ENCODE measurements around the gene GOLGA6L1. TPM values are rescaled to one million over a fixed set of nuclear protein-coding genes. Genes with fewer than 3 reads are reported as not detected.
"Not testable (repeated sequence)": the region's sequence is repeated elsewhere in the genome, so short reads cannot be mapped to it uniquely, and the experiment has no call there.

GOLGA6L1 gene, protein sequence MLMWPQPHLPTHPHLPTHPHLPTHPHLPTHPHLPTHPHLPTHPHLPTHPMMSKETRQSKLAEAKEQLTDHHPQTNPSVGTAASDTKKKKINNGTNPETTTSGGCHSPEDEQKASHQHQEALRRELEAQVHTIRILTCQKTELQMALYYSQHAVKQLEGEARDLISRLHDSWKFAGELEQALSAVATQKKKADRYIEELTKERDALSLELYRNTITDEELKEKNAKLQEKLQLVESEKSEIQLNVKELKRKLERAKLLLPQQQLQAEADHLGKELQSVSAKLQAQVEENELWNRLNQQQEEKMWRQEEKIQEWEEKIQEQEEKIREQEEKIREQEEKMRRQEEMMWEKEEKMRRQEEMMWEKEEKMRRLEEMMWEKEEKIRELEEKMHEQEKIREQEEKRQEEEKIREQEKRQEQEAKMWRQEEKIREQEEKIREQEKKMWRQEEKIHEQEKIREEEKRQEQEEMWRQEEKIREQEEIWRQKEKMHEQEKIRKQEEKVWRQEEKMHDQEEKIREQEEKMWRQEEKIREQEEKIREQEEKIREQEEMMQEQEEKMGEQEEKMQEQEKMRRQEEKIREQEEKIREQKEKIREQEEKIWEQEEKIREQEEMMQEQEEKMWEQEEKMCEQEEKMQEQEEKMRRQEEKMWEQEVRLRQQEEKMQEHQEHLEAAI
- not detected for polyA plus RNA-seq

GRCh38 chr15:23136722-23137121 is at the start of gene GOLGA6L1:
Gene GOLGA6L1 (minus strand): TSS chr15:23136822. CDS start chr15:23136731, 91 bp downstream.
- WGBS, 3 donors = no CpG with 5 or more reads among the region's 7 CpGs
- H3K27ac ChIP-seq (ENCODE audit: low read depth, low read length) = not testable (repeated sequence)

- WGBS, 3 donors = 84 to 88% (median 84%) methylated on average over 9 to 11 of the region's 11 CpGs
- not testable (repeated sequence) for H3K27ac ChIP-seq (ENCODE audit: low read depth, low read length)
These were observed 44.6 kb upstream of the GOLGA6L1 start for GRCh38 chr15:23181201-23181600.

DNA sequence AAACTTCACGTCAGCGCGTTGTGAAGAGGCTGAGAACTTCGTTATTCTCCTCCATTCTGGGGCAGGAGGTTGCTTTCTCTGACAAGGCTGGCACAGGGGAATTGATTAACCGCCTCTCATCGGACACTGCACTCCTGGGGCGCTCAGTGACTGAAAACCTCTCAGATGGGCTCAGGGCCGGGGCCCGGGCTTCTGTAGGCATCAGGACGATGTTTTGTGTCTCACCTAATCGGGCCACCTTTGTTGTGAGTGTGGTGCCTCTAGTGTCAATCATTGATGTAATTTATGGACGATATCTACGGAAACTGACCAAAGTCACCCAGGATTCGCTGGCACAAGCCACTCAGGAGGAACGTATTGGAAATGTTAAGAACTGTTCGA is 43.9 kb upstream of the GOLGA6L1 start:
- WGBS, 3 donors = 81 to 87% (median 86%) methylated on average over 15 to 16 of the region's 16 CpGs
- H3K27ac ChIP-seq (ENCODE audit: low read depth, low read length) = not testable (repeated sequence)

DNA sequence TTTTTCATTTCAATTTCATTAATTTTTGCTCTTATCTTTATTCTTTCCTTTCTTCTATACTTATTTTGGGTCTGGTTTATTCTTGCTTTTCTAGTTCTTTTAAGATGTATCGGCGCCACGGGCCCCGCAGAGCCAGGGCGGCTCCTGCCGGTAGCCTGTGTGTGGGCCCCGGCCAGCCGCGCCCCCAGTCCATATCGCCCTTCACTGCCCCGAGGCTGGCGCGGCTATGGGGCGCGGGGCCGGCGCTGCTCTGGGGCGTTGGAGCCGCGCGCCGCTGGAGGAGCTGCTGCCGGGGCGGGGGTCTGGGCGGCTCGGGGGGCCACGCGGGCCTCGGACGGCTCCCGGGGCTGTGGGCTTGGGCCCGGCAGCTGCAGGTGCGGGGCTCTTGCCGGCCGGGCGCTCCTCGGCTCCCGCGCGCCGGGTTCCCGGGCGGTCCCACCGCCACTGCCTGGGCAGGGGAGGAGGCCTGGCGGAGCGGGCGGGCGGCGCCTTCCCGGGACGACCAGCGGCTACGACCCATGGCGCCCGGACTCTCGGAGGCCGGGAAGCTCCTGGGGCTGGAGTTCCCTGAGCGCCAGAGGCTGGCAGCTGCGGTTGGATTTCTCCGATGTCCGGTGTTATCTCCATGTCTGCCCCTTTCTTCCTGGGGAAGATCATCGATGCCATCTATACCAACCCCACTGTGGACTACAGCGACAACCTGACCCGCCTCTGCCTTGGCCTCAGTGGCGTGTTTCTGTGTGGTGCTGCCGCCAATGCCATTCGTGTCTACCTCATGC is 43.3 kb upstream of the GOLGA6L1 start:
- H3K27ac ChIP-seq (ENCODE audit: low read depth, low read length) = not testable (repeated sequence)
- WGBS, 3 donors = 14 to 19% (median 17%) methylated on average over 47 to 52 of the region's 67 CpGs

GRCh38 chr15:23176683-23177082 is 40.1 kb upstream of the GOLGA6L1 start:
- H3K27ac ChIP-seq (ENCODE audit: low read depth, low read length) = not testable (repeated sequence)
- 87 to 91% (median 90%) methylated on average over 15 to 19 of the region's 20 CpGs for WGBS, 3 donors

- 95 to 96% (median 96%) methylated on average over 12 to 17 of the region's 19 CpGs for WGBS, 3 donors
- H3K27ac ChIP-seq (ENCODE audit: low read depth, low read length) = not testable (repeated sequence)
These were observed 39.0 kb upstream of the GOLGA6L1 start for GRCh38 chr15:23175606-23176005.

DNA sequence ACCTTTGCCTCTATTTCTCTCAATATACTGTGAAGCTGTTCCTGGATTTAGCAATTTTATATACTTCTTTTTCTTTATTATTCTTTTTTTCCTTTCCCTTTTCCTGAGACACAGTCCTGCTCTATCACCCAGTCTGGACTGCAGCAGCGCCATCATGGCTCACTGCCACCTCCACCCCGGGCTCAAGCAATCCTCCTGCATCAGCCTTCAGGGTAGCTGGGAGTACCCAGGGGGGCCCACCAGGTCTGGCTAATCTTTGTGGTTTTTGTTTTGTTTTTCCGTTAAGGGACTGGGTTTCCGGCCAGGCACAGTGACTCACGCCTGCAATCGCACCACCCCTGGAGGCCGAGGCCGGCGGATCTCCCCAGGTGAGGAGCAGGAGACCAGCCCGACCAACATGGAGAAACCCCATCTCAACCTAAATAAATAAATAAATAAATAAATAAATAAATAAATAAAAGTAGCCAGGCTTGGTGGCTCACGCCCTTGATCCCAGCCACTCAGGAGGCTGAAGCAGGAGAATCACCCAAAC is 38.1 kb upstream of the GOLGA6L1 start:
- WGBS, 3 donors = 61 to 84% (median 83%) methylated on average over 4 to 6 of the region's 11 CpGs
- not testable (repeated sequence) for H3K27ac ChIP-seq (ENCODE audit: low read depth, low read length)

- not testable (repeated sequence) for H3K27ac ChIP-seq (ENCODE audit: low read depth, low read length)
- 79 to 90% (median 89%) methylated on average over 3 of the region's 6 CpGs for WGBS, 3 donors
These were observed 3.8 kb downstream of the GOLGA6L1 start for GRCh38 chr15:23132787-23133186.

GRCh38 chr15:23118208-23118607 is 18.4 kb downstream of the GOLGA6L1 start:
- no peak overlapping the region for H3K27ac ChIP-seq (ENCODE audit: low read depth, low read length)
- WGBS, 3 donors = 58 to 76% (median 59%) methylated on average over 1 of the region's 1 CpG

DNA sequence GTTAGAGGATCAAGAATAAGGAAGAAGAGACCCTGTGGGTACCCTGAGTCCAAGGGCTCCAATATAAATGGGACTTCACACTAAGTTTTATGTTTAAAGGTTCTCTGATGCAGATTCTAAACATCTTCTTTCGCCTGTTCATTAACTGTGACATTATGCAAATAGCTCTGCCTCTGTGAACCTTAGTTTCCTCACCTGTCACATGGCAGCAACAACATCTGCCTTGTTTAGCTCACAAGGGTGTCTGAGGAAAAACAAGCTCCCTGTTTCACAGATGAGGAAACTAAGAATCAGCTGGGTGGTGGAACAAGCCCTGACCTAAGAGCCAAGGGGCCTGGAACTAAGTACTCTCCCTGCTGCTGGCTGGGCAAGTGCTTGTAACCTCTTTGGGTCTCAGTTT is 40.8 kb downstream of the GOLGA6L1 start:
- no peak overlapping the region for H3K27ac ChIP-seq (ENCODE audit: low read depth, low read length)
- WGBS, 3 donors = 66 to 77% (median 71%) methylated on average over 1 of the region's 1 CpG

GRCh38 chr15:23083115-23083514 is 53.5 kb downstream of the GOLGA6L1 start:
- H3K27ac ChIP-seq (ENCODE audit: low read depth, low read length) = no peak overlapping the region
- WGBS, 3 donors = 58 to 89% (median 84%) methylated on average over 1 of the region's 1 CpG

DNA sequence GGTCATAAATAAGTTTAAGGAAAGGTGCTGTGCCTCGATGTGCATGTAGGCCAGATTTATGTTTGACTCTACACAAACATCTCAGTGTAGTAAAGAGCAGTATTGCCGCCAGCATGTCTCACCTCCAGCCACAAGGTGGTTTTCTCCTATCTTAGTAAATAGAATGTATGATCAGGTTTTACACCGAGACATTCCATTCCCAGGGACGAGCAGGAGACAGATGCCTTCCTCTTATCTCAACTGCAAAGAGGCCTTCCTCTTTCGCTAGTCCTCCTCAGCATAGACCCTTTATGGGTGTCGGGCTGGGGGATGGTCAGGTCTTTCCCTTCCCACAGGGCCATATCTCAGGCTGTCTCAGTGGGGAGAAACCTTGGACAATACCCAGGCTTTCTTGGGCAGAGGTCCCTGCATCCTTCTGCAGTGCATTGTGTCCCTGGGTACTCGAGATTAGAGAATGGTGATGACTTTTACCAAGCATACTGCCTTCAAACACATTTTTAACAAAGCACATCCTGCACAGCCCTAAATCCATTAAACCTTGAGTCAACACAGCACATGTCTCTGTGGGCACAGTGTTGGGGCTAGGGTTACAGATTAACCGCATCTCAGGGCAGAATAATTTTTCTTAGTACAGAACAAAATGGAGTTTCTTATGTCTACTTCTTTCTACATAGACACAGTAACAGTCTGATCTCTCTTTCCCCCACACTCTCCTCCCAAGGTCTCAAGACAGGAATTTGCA is 54.5 kb downstream of the GOLGA6L1 start:
- not testable (repeated sequence) for H3K27ac ChIP-seq (ENCODE audit: low read depth, low read length)
- WGBS, 3 donors = 57 to 73% (median 70%) methylated on average over 8 of the region's 8 CpGs

DNA sequence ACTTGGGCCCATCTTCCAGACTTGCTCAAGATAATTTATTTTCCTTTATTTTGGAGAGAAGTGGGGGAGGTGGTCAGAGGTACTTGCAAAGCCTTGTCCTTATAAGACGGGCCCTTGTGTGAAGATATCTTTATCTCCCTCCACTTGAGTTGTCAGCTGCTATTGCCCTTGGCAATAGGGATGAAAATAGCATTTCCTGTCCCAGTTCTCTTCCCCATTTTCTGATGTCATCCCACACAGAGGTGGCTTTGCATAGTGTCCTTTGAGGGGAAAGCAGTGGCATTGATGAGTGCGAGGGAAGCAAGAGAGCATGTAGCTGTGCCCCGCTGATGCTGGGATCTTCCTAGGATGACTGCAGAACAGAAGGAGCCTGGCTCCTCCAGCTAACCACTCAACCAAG is 55.4 kb downstream of the GOLGA6L1 start:
- no peak overlapping the region for H3K27ac ChIP-seq (ENCODE audit: low read depth, low read length)
- WGBS, 3 donors = 75 to 82% (median 77%) methylated on average over 3 of the region's 3 CpGs

- no peak overlapping the region for H3K27ac ChIP-seq (ENCODE audit: low read depth, low read length)
- 72 to 79% (median 74%) methylated on average over 7 of the region's 7 CpGs for WGBS, 3 donors
These were observed 56.9 kb downstream of the GOLGA6L1 start for GRCh38 chr15:23079766-23080165.

Other genes with a start within 250 kb of the GOLGA6L1 start
- gene CYFIP1, start 156.5 kb downstream of the GOLGA6L1 start, polyA plus RNA-seq = 10 to 100 TPM; 26.5 to 52.9 (median 27.3) TPM
- gene TUBGCP5, start 97.3 kb downstream of the GOLGA6L1 start, polyA plus RNA-seq = 1 to 10 TPM; 3.7 to 7.4 (median 4.2) TPM
- not detected for gene GOLGA6L26, start 197.4 kb upstream of the GOLGA6L1 start, polyA plus RNA-seq
- under 1 TPM; 0.06 to 0.34 (median 0.18) TPM for gene GOLGA8S, start 217.9 kb upstream of the GOLGA6L1 start, polyA plus RNA-seq

Data from adipose tissue (tissue), 3 donors.